Neural cell (in vitro differentiated cells): Measurements from ENCODE around the gene PKHD1.

Experiments
- EZH2 ChIP-seq: fragments of 200-600, 300-800 bp; shearing (Covaris generic), sonication (generic); IDR thresholded peaks from 2 replicates; pipeline ENCODE4 v1.6.1; 2014; ENCODE audit warnings: antibody characterized with exemption, low read length, borderline replicate concordance, mild to moderate bottlenecking; ENCODE audit not compliant: insufficient read depth, poor library complexity, severe bottlenecking
- MXI1 ChIP-seq: fragments of 450-650 bp; conservative IDR thresholded peaks from 2 replicates; pipeline ENCODE4 v1.6.1; 2014; ENCODE audit warnings: antibody characterized with exemption, mild to moderate bottlenecking; ENCODE audit not compliant: poor library complexity, severe bottlenecking
- TAF1 ChIP-seq: IDR thresholded peaks from 2 replicates; pipeline ENCODE4 v1.6.1; 2012; ENCODE audit warnings: low read depth
- TF ChIP-seq, protein P1 (sequence below): fragments of 450-650 bp; IDR thresholded peaks from 2 replicates; pipeline ENCODE4 v1.5.1; 2014; ENCODE audit warnings: antibody characterized with exemption, mild to moderate bottlenecking, moderate library complexity; ENCODE audit not compliant: poor library complexity, severe bottlenecking
- TF ChIP-seq, protein P2 (sequence below): IDR thresholded peaks from 2 replicates; pipeline ENCODE4 v1.6.1; 2012; ENCODE audit warnings: borderline replicate concordance

DNA sequence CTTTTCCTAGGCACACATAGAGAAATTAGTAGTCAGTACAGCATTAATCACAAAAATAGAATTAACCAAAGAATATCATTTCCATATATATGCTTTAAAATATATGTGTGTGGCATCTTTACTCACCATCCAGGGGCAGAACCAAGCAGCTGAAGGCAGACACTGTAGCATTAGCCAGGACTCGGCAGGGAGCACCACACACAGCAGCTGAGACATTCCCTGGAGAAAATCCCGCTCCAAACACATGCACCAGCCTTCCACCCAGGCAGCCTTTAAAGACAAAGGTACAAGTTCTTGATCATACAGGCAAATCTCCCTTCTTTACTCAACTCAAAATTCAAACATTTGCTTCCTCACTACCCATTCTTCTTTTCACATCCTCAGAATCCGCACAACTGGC lies 64.7 kb downstream of the PKHD1 start:
- TF ChIP-seq MXI1 (no peak), EZH2 (no peak), TAF1 (no peak)
- TF ChIP-seq, protein P1, sequence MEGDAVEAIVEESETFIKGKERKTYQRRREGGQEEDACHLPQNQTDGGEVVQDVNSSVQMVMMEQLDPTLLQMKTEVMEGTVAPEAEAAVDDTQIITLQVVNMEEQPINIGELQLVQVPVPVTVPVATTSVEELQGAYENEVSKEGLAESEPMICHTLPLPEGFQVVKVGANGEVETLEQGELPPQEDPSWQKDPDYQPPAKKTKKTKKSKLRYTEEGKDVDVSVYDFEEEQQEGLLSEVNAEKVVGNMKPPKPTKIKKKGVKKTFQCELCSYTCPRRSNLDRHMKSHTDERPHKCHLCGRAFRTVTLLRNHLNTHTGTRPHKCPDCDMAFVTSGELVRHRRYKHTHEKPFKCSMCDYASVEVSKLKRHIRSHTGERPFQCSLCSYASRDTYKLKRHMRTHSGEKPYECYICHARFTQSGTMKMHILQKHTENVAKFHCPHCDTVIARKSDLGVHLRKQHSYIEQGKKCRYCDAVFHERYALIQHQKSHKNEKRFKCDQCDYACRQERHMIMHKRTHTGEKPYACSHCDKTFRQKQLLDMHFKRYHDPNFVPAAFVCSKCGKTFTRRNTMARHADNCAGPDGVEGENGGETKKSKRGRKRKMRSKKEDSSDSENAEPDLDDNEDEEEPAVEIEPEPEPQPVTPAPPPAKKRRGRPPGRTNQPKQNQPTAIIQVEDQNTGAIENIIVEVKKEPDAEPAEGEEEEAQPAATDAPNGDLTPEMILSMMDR, result no peak
- TF ChIP-seq, protein P2, sequence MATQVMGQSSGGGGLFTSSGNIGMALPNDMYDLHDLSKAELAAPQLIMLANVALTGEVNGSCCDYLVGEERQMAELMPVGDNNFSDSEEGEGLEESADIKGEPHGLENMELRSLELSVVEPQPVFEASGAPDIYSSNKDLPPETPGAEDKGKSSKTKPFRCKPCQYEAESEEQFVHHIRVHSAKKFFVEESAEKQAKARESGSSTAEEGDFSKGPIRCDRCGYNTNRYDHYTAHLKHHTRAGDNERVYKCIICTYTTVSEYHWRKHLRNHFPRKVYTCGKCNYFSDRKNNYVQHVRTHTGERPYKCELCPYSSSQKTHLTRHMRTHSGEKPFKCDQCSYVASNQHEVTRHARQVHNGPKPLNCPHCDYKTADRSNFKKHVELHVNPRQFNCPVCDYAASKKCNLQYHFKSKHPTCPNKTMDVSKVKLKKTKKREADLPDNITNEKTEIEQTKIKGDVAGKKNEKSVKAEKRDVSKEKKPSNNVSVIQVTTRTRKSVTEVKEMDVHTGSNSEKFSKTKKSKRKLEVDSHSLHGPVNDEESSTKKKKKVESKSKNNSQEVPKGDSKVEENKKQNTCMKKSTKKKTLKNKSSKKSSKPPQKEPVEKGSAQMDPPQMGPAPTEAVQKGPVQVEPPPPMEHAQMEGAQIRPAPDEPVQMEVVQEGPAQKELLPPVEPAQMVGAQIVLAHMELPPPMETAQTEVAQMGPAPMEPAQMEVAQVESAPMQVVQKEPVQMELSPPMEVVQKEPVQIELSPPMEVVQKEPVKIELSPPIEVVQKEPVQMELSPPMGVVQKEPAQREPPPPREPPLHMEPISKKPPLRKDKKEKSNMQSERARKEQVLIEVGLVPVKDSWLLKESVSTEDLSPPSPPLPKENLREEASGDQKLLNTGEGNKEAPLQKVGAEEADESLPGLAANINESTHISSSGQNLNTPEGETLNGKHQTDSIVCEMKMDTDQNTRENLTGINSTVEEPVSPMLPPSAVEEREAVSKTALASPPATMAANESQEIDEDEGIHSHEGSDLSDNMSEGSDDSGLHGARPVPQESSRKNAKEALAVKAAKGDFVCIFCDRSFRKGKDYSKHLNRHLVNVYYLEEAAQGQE, result no peak
